K562 (cell line): ENCODE data around the gene DDAH2. TPM values are rescaled to one million over a fixed set of nuclear protein-coding genes. Genes with fewer than 3 reads are reported as not detected.

ENCODE experiments used
- ESRRB ChIP-seq: fragments of 250-450 bp; sonication (Bioruptor Pico); IDR thresholded peaks from 2 replicates; pipeline ENCODE4 v1.5.0; 2020; ENCODE audit warnings: mild to moderate bottlenecking, moderate library complexity, borderline replicate concordance
- FOXJ3 ChIP-seq: sonication (generic); formaldehyde crosslinking; IDR thresholded peaks from 2 replicates; pipeline ENCODE4 v1.4.0; 2020; ENCODE audit warnings: mild to moderate bottlenecking, missing genetic modification reagents
- HMG20A ChIP-seq: fragments of 450-650 bp; formaldehyde crosslinking; conservative IDR thresholded peaks from 2 replicates; pipeline ENCODE4 v1.4.0; 2020; ENCODE audit warnings: mild to moderate bottlenecking, mixed read lengths
- HNRNPLL ChIP-seq: fragments of 200-400 bp; formaldehyde crosslinking; IDR thresholded peaks from 2 replicates; pipeline ENCODE4 v1.6.1; 2017; ENCODE audit warnings: low read length, low read depth, mild to moderate bottlenecking; ENCODE audit not compliant: poor library complexity, severe bottlenecking
- NR2C2 ChIP-seq, 2 experiments: fragments of 200-800 bp in 1 of 2; sonication (Bioruptor generic) in 1 of 2; sonication (generic) in 1 of 2; formaldehyde crosslinking in 1 of 2; IDR thresholded peaks; 2 replicates each; pipeline versions ENCODE4 v1.6.1 to v1.8.0; 2016 to 2022; ENCODE audit warnings: mild to moderate bottlenecking in 1 of 2, missing compliant biosample characterization in 1 of 2, missing genetic modification characterization in 1 of 2, missing genetic modification reagents in 1 of 2
- RBM15 ChIP-seq: fragments of 200-400 bp; formaldehyde crosslinking; IDR thresholded peaks from 2 replicates; pipeline ENCODE4 v1.6.1; 2018; ENCODE audit warnings: mild to moderate bottlenecking, low read length, moderate library complexity; ENCODE audit not compliant: insufficient read depth
- SIN3A ChIP-seq, 2 experiments: fragments of 150-350 bp in 1 of 2; IDR thresholded peaks; 2 replicates each; pipeline ENCODE4 v1.6.1; 2011 to 2016; ENCODE audit warnings: borderline replicate concordance in 2 of 2, low read depth in 2 of 2, low read length in 2 of 2, mild to moderate bottlenecking in 2 of 2, moderate library complexity in 2 of 2; ENCODE audit not compliant: control insufficient read depth in 1 of 2
- TGIF2 ChIP-seq: sonication (generic); formaldehyde crosslinking; IDR thresholded peaks from 2 replicates; pipeline ENCODE4 v1.8.1; 2022; ENCODE audit warnings: mild to moderate bottlenecking, missing genetic modification reagents, moderate library complexity
- ZC3H11A ChIP-seq: IDR thresholded peaks from 2 replicates; pipeline ENCODE4 v1.6.1; 2012; ENCODE audit warnings: low read depth, low read length, improper control_type of control experiment
- ZNF197 ChIP-seq: fragments of 200-800 bp; sonication (Bioruptor generic); IDR thresholded peaks from 2 replicates; pipeline ENCODE4 v1.6.1; 2016; ENCODE audit warnings: low read depth, missing genetic modification characterization, missing compliant biosample characterization
- ZNF778 ChIP-seq: fragments of 450-650 bp; formaldehyde crosslinking; IDR thresholded peaks from 2 replicates; pipeline ENCODE4 v1.4.0; 2020; ENCODE audit warnings: mild to moderate bottlenecking, moderate library complexity
- polyA plus RNA-seq, 8 experiments: library from polyadenylated mRNA; depleted of rRNA in 4 of 8; stranded (reverse) in 5 of 8; unstranded in 3 of 8; fragments of >200 nt; fragmentation: Nextera tagmentation in 2 of 8; fragmentation: Illumina TruSeq in 1 of 8; extraction: Ambion mirVana in 2 of 8; extraction: Trizol in 1 of 8; gene quantifications; 2 replicates each; pipeline versions ENCODE4 v1.2.1 to v1.2.3, GENCODE V29; 2011 to 2014; ENCODE audit warnings: inconsistent platforms in 1 of 8, missing spikeins in 1 of 8
- total RNA-seq, 7 experiments: library from RNA; depleted of rRNA in 6 of 7; stranded (reverse); fragments of >200 nt in 6 of 7; fragmentation: Illumina TruSeq in 2 of 7; extraction: Trizol in 2 of 7; gene quantifications; 2 replicates each; pipeline versions ENCODE4 v1.2.1 to v1.2.3, GENCODE V29; 2011 to 2021; ENCODE audit warnings: low replicate concordance in 1 of 7
- TF ChIP-seq, protein P1 (sequence below): sonication (generic); formaldehyde crosslinking; IDR thresholded peaks from 2 replicates; pipeline ENCODE4 v1.8.0; 2022; ENCODE audit warnings: mild to moderate bottlenecking, missing genetic modification reagents
- TF ChIP-seq, protein P2 (sequence below): fragments of 450-650 bp; IDR thresholded peaks from 2 replicates; pipeline ENCODE4 v1.6.1; 2016; ENCODE audit warnings: low read depth, mild to moderate bottlenecking, moderate library complexity
- TF ChIP-seq, protein P3 (sequence below): fragments of 250-450 bp; sonication (Bioruptor Pico); IDR thresholded peaks from 2 replicates; pipeline ENCODE4 v1.5.0; 2020; ENCODE audit warnings: mild to moderate bottlenecking, borderline replicate concordance

The DDAH2 gene
- total and polyA plus RNA-seq, 9 of the 15 experiments (the other 6 are each of a cell fraction or from before 2014, with no cell fraction given) = 1.8 to 45.4 (median 21.4) TPM

DNA sequence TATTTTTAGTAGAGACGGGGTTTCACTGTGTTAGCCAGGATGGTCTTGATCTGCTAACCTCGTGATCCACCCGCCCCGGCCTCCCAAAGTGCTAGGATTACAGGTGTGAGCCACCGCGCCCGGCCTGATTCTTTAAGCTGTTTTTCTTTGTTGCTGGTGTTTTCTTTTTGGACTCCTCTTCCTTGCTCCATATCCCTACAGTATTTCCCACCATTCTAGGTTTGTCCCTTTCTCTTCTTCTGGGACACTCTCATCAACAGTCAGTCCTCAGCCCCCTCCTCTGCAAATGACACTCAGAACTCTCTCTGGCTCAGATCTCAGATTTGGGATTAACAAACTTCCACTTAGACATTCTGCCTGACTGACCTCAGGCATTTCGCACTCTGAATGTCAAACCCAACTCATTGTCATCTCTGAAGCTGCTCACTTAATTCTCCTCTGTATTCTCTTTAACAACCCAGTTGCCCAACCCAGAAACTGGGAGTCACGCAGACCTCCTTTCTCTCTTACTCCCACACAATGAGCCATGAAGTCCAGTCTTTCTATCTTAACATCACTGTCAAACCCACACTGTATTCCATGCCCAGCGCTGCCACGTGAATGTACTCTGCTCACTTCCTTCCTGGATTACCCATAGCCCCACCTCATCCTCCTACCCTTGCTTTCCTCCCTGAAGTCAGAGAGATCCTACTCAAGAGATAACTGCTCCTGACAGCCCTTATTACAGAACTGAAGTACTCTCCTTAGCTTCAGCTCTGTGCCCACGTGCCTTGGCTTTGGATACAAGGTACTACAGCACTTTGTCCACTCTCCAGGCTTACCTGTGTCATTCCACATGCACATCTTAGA lies 3.4 kb downstream of the DDAH2 start (continued):
- TF ChIP-seq, protein P1, sequence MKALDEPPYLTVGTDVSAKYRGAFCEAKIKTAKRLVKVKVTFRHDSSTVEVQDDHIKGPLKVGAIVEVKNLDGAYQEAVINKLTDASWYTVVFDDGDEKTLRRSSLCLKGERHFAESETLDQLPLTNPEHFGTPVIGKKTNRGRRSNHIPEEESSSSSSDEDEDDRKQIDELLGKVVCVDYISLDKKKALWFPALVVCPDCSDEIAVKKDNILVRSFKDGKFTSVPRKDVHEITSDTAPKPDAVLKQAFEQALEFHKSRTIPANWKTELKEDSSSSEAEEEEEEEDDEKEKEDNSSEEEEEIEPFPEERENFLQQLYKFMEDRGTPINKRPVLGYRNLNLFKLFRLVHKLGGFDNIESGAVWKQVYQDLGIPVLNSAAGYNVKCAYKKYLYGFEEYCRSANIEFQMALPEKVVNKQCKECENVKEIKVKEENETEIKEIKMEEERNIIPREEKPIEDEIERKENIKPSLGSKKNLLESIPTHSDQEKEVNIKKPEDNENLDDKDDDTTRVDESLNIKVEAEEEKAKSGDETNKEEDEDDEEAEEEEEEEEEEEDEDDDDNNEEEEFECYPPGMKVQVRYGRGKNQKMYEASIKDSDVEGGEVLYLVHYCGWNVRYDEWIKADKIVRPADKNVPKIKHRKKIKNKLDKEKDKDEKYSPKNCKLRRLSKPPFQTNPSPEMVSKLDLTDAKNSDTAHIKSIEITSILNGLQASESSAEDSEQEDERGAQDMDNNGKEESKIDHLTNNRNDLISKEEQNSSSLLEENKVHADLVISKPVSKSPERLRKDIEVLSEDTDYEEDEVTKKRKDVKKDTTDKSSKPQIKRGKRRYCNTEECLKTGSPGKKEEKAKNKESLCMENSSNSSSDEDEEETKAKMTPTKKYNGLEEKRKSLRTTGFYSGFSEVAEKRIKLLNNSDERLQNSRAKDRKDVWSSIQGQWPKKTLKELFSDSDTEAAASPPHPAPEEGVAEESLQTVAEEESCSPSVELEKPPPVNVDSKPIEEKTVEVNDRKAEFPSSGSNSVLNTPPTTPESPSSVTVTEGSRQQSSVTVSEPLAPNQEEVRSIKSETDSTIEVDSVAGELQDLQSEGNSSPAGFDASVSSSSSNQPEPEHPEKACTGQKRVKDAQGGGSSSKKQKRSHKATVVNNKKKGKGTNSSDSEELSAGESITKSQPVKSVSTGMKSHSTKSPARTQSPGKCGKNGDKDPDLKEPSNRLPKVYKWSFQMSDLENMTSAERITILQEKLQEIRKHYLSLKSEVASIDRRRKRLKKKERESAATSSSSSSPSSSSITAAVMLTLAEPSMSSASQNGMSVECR (CRISPR knock-in tag) = no peak
- TF ChIP-seq RBM15 (no peak), ZNF197 (no peak), ESRRB (no peak), HMG20A (CRISPR knock-in tag) (0 out of 2 replicates have a peak, but pooled peaks have one; percentile 60), SIN3A (IDR thresholded peaks at IDR 0.05; ENCODE audit: borderline replicate concordance in 2 of 2, control insufficient read depth in 1 of 2, low read depth in 2 of 2, low read length in 2 of 2) (peak in 1 of 2 experiments; percentile 57; a peak in 1 of 4 replicates), ZNF778 (CRISPR knock-in tag) (no peak), NR2C2 (CRISPR knock-in tag; IDR thresholded peaks at IDR 0.05) (no peak), NR2C2 (tag; IDR thresholded peaks at IDR 0.05) (peak; percentile 51; the same call in 1 of the 2 replicates), ZC3H11A (no peak), TGIF2 (no peak), FOXJ3 (CRISPR knock-in tag) (no peak; the same call in 1 of the 2 replicates), HNRNPLL (no peak)
- TF ChIP-seq, protein P2, sequence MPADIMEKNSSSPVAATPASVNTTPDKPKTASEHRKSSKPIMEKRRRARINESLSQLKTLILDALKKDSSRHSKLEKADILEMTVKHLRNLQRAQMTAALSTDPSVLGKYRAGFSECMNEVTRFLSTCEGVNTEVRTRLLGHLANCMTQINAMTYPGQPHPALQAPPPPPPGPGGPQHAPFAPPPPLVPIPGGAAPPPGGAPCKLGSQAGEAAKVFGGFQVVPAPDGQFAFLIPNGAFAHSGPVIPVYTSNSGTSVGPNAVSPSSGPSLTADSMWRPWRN = no peak
- TF ChIP-seq, protein P3, sequence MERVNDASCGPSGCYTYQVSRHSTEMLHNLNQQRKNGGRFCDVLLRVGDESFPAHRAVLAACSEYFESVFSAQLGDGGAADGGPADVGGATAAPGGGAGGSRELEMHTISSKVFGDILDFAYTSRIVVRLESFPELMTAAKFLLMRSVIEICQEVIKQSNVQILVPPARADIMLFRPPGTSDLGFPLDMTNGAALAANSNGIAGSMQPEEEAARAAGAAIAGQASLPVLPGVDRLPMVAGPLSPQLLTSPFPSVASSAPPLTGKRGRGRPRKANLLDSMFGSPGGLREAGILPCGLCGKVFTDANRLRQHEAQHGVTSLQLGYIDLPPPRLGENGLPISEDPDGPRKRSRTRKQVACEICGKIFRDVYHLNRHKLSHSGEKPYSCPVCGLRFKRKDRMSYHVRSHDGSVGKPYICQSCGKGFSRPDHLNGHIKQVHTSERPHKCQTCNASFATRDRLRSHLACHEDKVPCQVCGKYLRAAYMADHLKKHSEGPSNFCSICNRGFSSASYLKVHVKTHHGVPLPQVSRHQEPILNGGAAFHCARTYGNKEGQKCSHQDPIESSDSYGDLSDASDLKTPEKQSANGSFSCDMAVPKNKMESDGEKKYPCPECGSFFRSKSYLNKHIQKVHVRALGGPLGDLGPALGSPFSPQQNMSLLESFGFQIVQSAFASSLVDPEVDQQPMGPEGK = 0 out of 2 replicates have a peak, but pooled peaks have one; percentile 7
